DMS 273 (cell line): ENCODE data around the gene PRKD2.
"Not testable (repeated sequence)": the region's sequence is repeated elsewhere in the genome, so short reads cannot be mapped to it uniquely, and the experiment has no call there.

Source experiments
- DNase-seq: peaks from one replicate; lab custom pipeline; 2025; ENCODE audit not compliant: unreplicated experiment; lab: John Stamatoyannopoulos, UW

PRKD2 gene

DNA sequence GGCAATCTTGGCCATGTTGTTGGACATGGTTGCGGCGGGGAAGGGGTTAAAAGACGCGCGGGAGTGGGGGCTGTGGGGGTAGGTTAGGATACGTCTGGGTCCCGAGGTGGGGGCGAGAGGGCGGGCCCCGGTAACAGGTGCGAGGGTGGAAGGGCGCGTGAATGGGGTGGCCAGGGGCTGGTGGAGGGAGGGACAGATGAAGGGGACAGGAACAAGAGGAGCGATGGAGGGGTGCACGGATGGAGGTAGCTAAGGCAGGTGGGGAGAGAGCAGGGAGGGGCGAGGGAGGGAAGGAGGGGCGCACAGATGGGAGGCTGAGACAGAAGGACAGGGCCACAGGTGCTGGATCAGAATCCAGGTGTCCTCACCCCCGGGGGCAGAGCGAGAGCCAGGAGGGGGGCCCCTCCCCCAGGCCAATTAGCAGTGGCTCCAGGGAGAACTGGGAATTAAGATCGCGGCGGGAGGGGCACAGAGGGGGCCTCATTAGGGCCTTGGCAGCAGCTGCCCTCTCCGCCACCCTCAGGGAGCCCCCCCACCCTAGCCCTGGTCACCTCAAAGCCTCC lies 82.2 kb downstream of the PRKD2 start:
- peak; percentile 52 for DNase-seq

- DNase-seq = peak; percentile 71
Observed at GRCh38 chr19:46634045-46634655, 82.8 kb downstream of the PRKD2 start.

DNA sequence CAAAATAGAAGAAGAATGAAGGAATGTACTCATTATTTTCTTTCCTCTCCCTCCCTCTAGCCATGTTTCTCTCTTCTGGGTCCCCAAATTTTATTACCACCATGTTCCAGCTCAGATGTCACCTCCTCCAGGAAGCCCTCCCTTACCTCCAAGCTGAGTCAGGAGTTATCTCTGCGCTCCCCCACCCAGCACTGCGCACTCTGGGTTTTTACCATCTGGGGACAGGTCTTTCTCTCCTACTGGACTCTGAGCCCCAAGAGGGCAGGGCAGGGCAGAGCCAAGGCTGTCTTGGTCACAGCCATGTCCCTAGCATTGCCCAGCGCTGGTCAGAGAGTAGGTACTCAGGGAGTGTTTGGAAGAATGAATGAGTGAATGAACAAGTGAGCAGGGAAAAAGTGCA lies 83.8 kb downstream of the PRKD2 start:
- no peak for DNase-seq

GRCh38 chr19:46631481-46631880 lies 85.4 kb downstream of the PRKD2 start:
- no peak for DNase-seq

- peak; percentile 67 for DNase-seq
Observed at GRCh38 chr19:46630586-46631205, 86.2 kb downstream of the PRKD2 start.

- DNase-seq = peak; percentile 70
Observed at GRCh38 chr19:46629546-46630025, 87.3 kb downstream of the PRKD2 start.

GRCh38 chr19:46628970-46629369 lies 87.9 kb downstream of the PRKD2 start:
- DNase-seq = not testable (repeated sequence)

- DNase-seq = no peak
Observed at GRCh38 chr19:46626446-46626845, 90.5 kb downstream of the PRKD2 start.

GRCh38 chr19:46625731-46626130 lies 91.2 kb downstream of the PRKD2 start:
- DNase-seq = no peak

GRCh38 chr19:46624958-46625661 lies 91.8 kb downstream of the PRKD2 start, which contains the start of gene PTGIR:
TSS of gene PTGIR (minus strand) at chr19:46625089. CDS start at chr19:46624225, 864 bp downstream.
- peak; percentile 53 for DNase-seq
